Spinal cord (tissue), 10 donors: ENCODE measurements around the gene RDH13. TPM values are rescaled to one million over a fixed set of nuclear protein-coding genes. Genes with fewer than 3 reads are reported as not detected.
"Not testable (repeated sequence)": the region's sequence is repeated elsewhere in the genome, so short reads cannot be mapped to it uniquely, and the experiment has no call there.

Experiments
- DNase-seq, 6 donors: peaks; one replicate each; pipeline versions ENCODE4 v3.0.0 to v3.0.0-alpha.2; 2013 to 2015; ENCODE audit warnings: low spot score in 6 of 6, low read depth in 4 of 6
- H3K27ac ChIP-seq: one replicate; pipeline ENCODE4 v1.5.1; 2013; ENCODE audit warnings: low read depth, low read length, control low read depth
- H3K27me3 ChIP-seq: one replicate; pipeline ENCODE4 v1.6.1; 2013; ENCODE audit warnings: low read length; ENCODE audit not compliant: control insufficient read depth, insufficient read depth
- H3K36me3 ChIP-seq: one replicate; pipeline ENCODE4 v1.6.1; 2013; ENCODE audit warnings: low read length; ENCODE audit not compliant: control insufficient read depth, insufficient read depth
- H3K4me1 ChIP-seq: one replicate; pipeline ENCODE4 v1.6.1; 2013; ENCODE audit warnings: low read length; ENCODE audit not compliant: control insufficient read depth, insufficient read depth
- H3K4me3 ChIP-seq: one replicate; pipeline ENCODE4 v1.5.1; 2013; ENCODE audit warnings: low read depth, low read length, control low read depth
- H3K9me3 ChIP-seq: one replicate; pipeline ENCODE4 v1.6.1; 2013; ENCODE audit warnings: low read length; ENCODE audit not compliant: control insufficient read depth, insufficient read depth
- WGBS: methylation state at CpG from one replicate; pipeline ENCODE4 v1.1.5; 2013; ENCODE audit warnings: missing lambda C conversion rate; ENCODE audit not compliant: insufficient coverage; 5-methylcytosine and 5-hydroxymethylcytosine counted together
- polyA plus RNA-seq, 2 donors: library from polyadenylated mRNA; unstranded; fragments of 120-200 nt; gene quantifications; one replicate each; pipeline ENCODE4 v1.2.1, GENCODE V29; 2013; ENCODE audit not compliant: insufficient read length in 2 of 2
- total RNA-seq, 2 donors: library from RNA; depleted of rRNA in 1 of 2; stranded (reverse); fragments of 120-200 nt in 1 of 2; fragments of >200 nt in 1 of 2; gene quantifications; one replicate each; pipeline versions ENCODE4 v1.2.3 to v1.2.4, GENCODE V29; 2013 to 2014
- donor health status: healthy.

Gene RDH13
- total and polyA plus RNA-seq, 4 donors, result 16.6 to 34.8 (median 18.0) TPM

GRCh38 chr19:55041244-55041626 is 21.7 kb downstream of the RDH13 start:
- Histone ChIP-seq H3K27me3 (no peaks in the 10 kb centered on the region), H3K4me3 (no peak overlapping the region), H3K4me1 (no peaks in the 10 kb centered on the region), H3K9me3 (no peaks in the 10 kb centered on the region), H3K27ac (no peak overlapping the region), H3K36me3 (peaks cover 50% of the 10 kb centered on the region)
- DNase-seq, result no peak
- WGBS, result 89% methylated on average over 10 of the region's 10 CpGs

- 72% methylated on average over 5 of the region's 12 CpGs for WGBS
- H3K27me3 ChIP-seq, H3K9me3 ChIP-seq, DNase-seq, H3K4me1 ChIP-seq, H3K27ac ChIP-seq, H3K4me3 ChIP-seq: not testable (repeated sequence)
- peaks cover 48% of the 10 kb centered on the region for H3K36me3 ChIP-seq
These were observed 22.3 kb downstream of the RDH13 start for GRCh38 chr19:55040654-55041053.

GRCh38 chr19:55037603-55038002 is 25.3 kb downstream of the RDH13 start:
- not testable (repeated sequence) for DNase-seq, H3K27ac ChIP-seq, H3K9me3 ChIP-seq, H3K4me1 ChIP-seq, H3K27me3 ChIP-seq, H3K4me3 ChIP-seq
- 92% methylated on average over 4 of the region's 6 CpGs for WGBS
- H3K36me3 ChIP-seq, result peaks cover 29% of the 10 kb centered on the region

GRCh38 chr19:55036058-55036457 is 26.9 kb downstream of the RDH13 start:
- H3K27me3 ChIP-seq, result no peaks in the 10 kb centered on the region
- no peak overlapping the region for H3K27ac ChIP-seq

GRCh38 chr19:55034751-55035150 is 28.2 kb downstream of the RDH13 start:
- H3K4me1 ChIP-seq, result no peaks in the 10 kb centered on the region
- no peak overlapping the region for H3K4me3 ChIP-seq
- H3K9me3 ChIP-seq, result no peaks in the 10 kb centered on the region
- H3K27ac ChIP-seq, result no peak overlapping the region
- H3K36me3 ChIP-seq, result peaks cover 17% of the 10 kb centered on the region
- 91% methylated on average over 13 of the region's 13 CpGs for WGBS
- no peak for DNase-seq
- H3K27me3 ChIP-seq, result no peaks in the 10 kb centered on the region

More at GRCh38 chr19:55036058-55036457, 26.9 kb downstream of the RDH13 start:
- Histone ChIP-seq H3K9me3 (no peaks in the 10 kb centered on the region), H3K36me3 (peaks cover 23% of the 10 kb centered on the region), H3K4me1 (no peaks in the 10 kb centered on the region), H3K4me3 (no peak overlapping the region)
- DNase-seq, result no peak
- 83% methylated on average over 1 of the region's 2 CpGs for WGBS

- WGBS, result 94% methylated on average over 30 of the region's 70 CpGs
These were observed 29.8 kb downstream of the RDH13 start for GRCh38 chr19:55032976-55033643.

GRCh38 chr19:55032170-55032800 is 30.7 kb downstream of the RDH13 start:
- Histone ChIP-seq H3K4me1 (no peaks in the 10 kb centered on the region), H3K36me3 (peaks cover 12% of the 10 kb centered on the region), H3K9me3 (no peaks in the 10 kb centered on the region), H3K4me3 (no peak overlapping the region), H3K27me3 (no peaks in the 10 kb centered on the region), H3K27ac (no peak overlapping the region)
- 90% methylated on average over 18 of the region's 22 CpGs for WGBS
- DNase-seq, result no peak

More at GRCh38 chr19:55032976-55033643, 29.8 kb downstream of the RDH13 start:
- H3K9me3 ChIP-seq, DNase-seq, H3K27ac ChIP-seq, H3K4me3 ChIP-seq, H3K4me1 ChIP-seq, H3K27me3 ChIP-seq: not testable (repeated sequence)
- H3K36me3 ChIP-seq, result peaks cover 12% of the 10 kb centered on the region

GRCh38 chr19:55031178-55031577 is 31.8 kb downstream of the RDH13 start:
- no peaks in the 10 kb centered on the region for H3K4me1 ChIP-seq
- no peak overlapping the region for H3K4me3 ChIP-seq
- no peak for DNase-seq
- no peaks in the 10 kb centered on the region for H3K9me3 ChIP-seq
- H3K36me3 ChIP-seq, result peaks cover 12% of the 10 kb centered on the region
- H3K27me3 ChIP-seq, result no peaks in the 10 kb centered on the region
- H3K27ac ChIP-seq, result no peak overlapping the region
- WGBS, result 92% methylated on average over 7 of the region's 7 CpGs

- no peaks in the 10 kb centered on the region for H3K27me3 ChIP-seq
- DNase-seq, result no peak
- H3K27ac ChIP-seq, result no peak overlapping the region
- H3K9me3 ChIP-seq, result no peaks in the 10 kb centered on the region
- no peak overlapping the region for H3K4me3 ChIP-seq
- no peaks in the 10 kb centered on the region for H3K4me1 ChIP-seq
- 91% methylated on average over 6 of the region's 7 CpGs for WGBS
- H3K36me3 ChIP-seq, result peaks cover 8% of the 10 kb centered on the region
These were observed 34.2 kb downstream of the RDH13 start for GRCh38 chr19:55028757-55029156.
